ENCODE results near the gene PRKAB2.

- no peak for TF ChIP-seq POLR2AphosphoS5 (IDR thresholded peaks at IDR 0.05)
- TF ChIP-seq POLR2A (IDR thresholded peaks at IDR 0.05), result no peak
- TF ChIP-seq, protein P1, sequence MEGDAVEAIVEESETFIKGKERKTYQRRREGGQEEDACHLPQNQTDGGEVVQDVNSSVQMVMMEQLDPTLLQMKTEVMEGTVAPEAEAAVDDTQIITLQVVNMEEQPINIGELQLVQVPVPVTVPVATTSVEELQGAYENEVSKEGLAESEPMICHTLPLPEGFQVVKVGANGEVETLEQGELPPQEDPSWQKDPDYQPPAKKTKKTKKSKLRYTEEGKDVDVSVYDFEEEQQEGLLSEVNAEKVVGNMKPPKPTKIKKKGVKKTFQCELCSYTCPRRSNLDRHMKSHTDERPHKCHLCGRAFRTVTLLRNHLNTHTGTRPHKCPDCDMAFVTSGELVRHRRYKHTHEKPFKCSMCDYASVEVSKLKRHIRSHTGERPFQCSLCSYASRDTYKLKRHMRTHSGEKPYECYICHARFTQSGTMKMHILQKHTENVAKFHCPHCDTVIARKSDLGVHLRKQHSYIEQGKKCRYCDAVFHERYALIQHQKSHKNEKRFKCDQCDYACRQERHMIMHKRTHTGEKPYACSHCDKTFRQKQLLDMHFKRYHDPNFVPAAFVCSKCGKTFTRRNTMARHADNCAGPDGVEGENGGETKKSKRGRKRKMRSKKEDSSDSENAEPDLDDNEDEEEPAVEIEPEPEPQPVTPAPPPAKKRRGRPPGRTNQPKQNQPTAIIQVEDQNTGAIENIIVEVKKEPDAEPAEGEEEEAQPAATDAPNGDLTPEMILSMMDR (IDR thresholded peaks at IDR 0.05), result no peak
- no peak for TF ChIP-seq EP300 (IDR thresholded peaks at IDR 0.05)
Observed at GRCh38 chr1:147117109-147117508, 55.2 kb downstream of the PRKAB2 start.

All from suprapubic skin (tissue), 4 donors.